SK-N-SH treated with all-trans-retinoic acid at 6 μM for 48 hours (cell line): ENCODE measurements around the gene SRD5A3.

Experiments
- CSDC2 ChIP-seq: fragments of 250-450 bp; sonication (Bioruptor Pico); IDR thresholded peaks from 2 replicates; pipeline ENCODE4 v1.5.0; 2020; ENCODE audit warnings: mild to moderate bottlenecking, moderate library complexity
- ISL1 ChIP-seq: fragments of 250-450 bp; sonication (Bioruptor Pico); IDR thresholded peaks from 2 replicates; pipeline ENCODE4 v2.1.2; 2022; ENCODE audit warnings: mild to moderate bottlenecking, moderate library complexity
- PATZ1 ChIP-seq: fragments of 250-450 bp; sonication (Bioruptor Pico); IDR thresholded peaks from 2 replicates; pipeline ENCODE4 v1.8.0; 2020; ENCODE audit warnings: mild to moderate bottlenecking, moderate library complexity, borderline replicate concordance
- TOX ChIP-seq: fragments of 250-450 bp; sonication (Bioruptor Pico); IDR thresholded peaks from 2 replicates; pipeline ENCODE4 v1.8.0; 2021; ENCODE audit warnings: mild to moderate bottlenecking, moderate library complexity, borderline replicate concordance

- TF ChIP-seq TOX (CRISPR knock-in tag) (no peak), PATZ1 (CRISPR knock-in tag) (no peak), CSDC2 (CRISPR knock-in tag) (no peak), ISL1 (no peak)
These were observed 1.7 kb downstream of the SRD5A3 start for GRCh38 chr4:55347610-55348228.
